Sigmoid colon (tissue), 7 donors: ENCODE measurements around the gene MTRF1. TPM values are rescaled to one million over a fixed set of nuclear protein-coding genes. Genes with fewer than 3 reads are reported as not detected.

ENCODE experiments used
- DNase-seq: peaks from one replicate; pipeline ENCODE4 v3.0.0-alpha.2; 2019
- H3K27ac ChIP-seq, 4 donors: fragments of 200-600 bp; sonication (generic); one replicate each; pipeline ENCODE4 v1.5.1; 2016 to 2019; ENCODE audit warnings: mild to moderate bottlenecking in 1 of 4
- H3K27me3 ChIP-seq, 3 donors: fragments of 200-600 bp; sonication (generic); one replicate each; pipeline ENCODE4 v1.5.1; 2019; ENCODE audit warnings: mild to moderate bottlenecking in 1 of 3
- H3K36me3 ChIP-seq, 4 donors: fragments of 200-600 bp; sonication (generic); one replicate each; pipeline ENCODE4 v1.5.1; 2016 to 2019
- H3K4me1 ChIP-seq, 4 donors: fragments of 200-600 bp; sonication (generic); one replicate each; pipeline ENCODE4 v1.5.1; 2017 to 2019
- H3K4me3 ChIP-seq, 4 donors: fragments of 200-600 bp; sonication (generic); one replicate each; pipeline ENCODE4 v1.5.1; 2017 to 2019; ENCODE audit warnings: mild to moderate bottlenecking in 2 of 4, moderate library complexity in 1 of 4
- H3K9me3 ChIP-seq, 4 donors: fragments of 200-600 bp in 3 of 4; sonication (generic) in 3 of 4; one replicate each; pipeline versions ENCODE4 v1.5.1 to v1.6.1; 2013 to 2019
- CTCF ChIP-seq, 4 experiments: fragments of 450-650 bp in 3 of 4; fragments of 200-600 bp in 1 of 4; IDR thresholded peaks; one replicate each; pipeline ENCODE4 v1.5.1; 2016 to 2019; ENCODE audit warnings: antibody characterized with exemption in 4 of 4, mild to moderate bottlenecking in 3 of 4, moderate library complexity in 2 of 4
- EP300 ChIP-seq, 4 donors: sonication (generic); formaldehyde crosslinking; IDR thresholded peaks; one replicate each; pipeline ENCODE4 v1.6.1; 2017; ENCODE audit warnings: antibody characterized with exemption in 4 of 4
- POLR2A ChIP-seq, 2 donors: fragments of 450-650 bp; IDR thresholded peaks; one replicate each; pipeline ENCODE4 v1.6.1; 2016; ENCODE audit warnings: antibody characterized with exemption in 2 of 2, mild to moderate bottlenecking in 2 of 2, moderate library complexity in 2 of 2
- POLR2AphosphoS5 ChIP-seq, 4 donors: sonication (generic); formaldehyde crosslinking; IDR thresholded peaks; one replicate each; pipeline ENCODE4 v1.6.1; 2017; ENCODE audit warnings: antibody characterized with exemption in 4 of 4
- WGBS, 2 donors: extraction: QIAGEN DNeasy Blood & Tissue Kit; methylation state at CpG; one replicate each; pipeline ENCODE4 v1.1.7; 2013; 5-methylcytosine and 5-hydroxymethylcytosine counted together
- intact Hi-C: fragments of 100-400 bp; cut with DNase I; formaldehyde crosslinking; loops from one replicate; pipeline ENCODE4 v1.15.1; 2023
- polyA plus RNA-seq, 3 donors: library from polyadenylated mRNA; stranded (reverse); fragments of 200-250 nt; gene quantifications; one replicate each; pipeline ENCODE4 v1.2.3, GENCODE V29; 2013
- total RNA-seq, 4 donors: library from RNA; depleted of rRNA; stranded (reverse); fragments of >200 nt; gene quantifications; one replicate each; pipeline ENCODE4 v1.1.0, GENCODE V29; 2016
- donor health status: healthy with polysubstance abuse.
- donor health status: Bipolar disorder and iron deficiency.
- donor health status: healthy.

Gene MTRF1, protein sequence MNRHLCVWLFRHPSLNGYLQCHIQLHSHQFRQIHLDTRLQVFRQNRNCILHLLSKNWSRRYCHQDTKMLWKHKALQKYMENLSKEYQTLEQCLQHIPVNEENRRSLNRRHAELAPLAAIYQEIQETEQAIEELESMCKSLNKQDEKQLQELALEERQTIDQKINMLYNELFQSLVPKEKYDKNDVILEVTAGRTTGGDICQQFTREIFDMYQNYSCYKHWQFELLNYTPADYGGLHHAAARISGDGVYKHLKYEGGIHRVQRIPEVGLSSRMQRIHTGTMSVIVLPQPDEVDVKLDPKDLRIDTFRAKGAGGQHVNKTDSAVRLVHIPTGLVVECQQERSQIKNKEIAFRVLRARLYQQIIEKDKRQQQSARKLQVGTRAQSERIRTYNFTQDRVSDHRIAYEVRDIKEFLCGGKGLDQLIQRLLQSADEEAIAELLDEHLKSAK
- total RNA-seq (10 to 100 TPM; 12.5 to 19.9 (median 15.0) TPM), polyA plus RNA-seq (10 to 100 TPM in 1 of 3 donors, 1 to 10 TPM in 2; 9.0 to 12.3 (median 9.7) TPM)

- Histone ChIP-seq H3K27me3 (no peaks in the 10 kb centered on the region), H3K36me3 (peaks cover 0 to 27% (median 3%) of the 10 kb centered on the region in 4 donors), H3K27ac (peak within 1 kb of the TSS; percentile 62 to 85 (median 84)), H3K9me3 (no peaks in the 10 kb centered on the region), H3K4me1 (peaks cover 0 to 8% (median 5%) of the 10 kb centered on the region in 4 donors), H3K4me3 (peak within 1 kb of the TSS; percentile 44 to 65 (median 64))
- WGBS, 2 donors, result 0% methylated on average over 32 of the region's 32 CpGs
- intact Hi-C loops, result loop anchor here (1.0 to 5.0 kb wide), 3 partner anchors 48 to 131 kb away; partner anchors contain the start of genes KBTBD6 and NAA16
- DNase-seq, result peak; percentile 85
- TF ChIP-seq POLR2AphosphoS5 (IDR thresholded peaks at IDR 0.05) (peak in 2 of 4 donors; percentile 45 to 51), EP300 (IDR thresholded peaks at IDR 0.05) (no peak)
These were observed at the start of gene MTRF1 for GRCh38 chr13:41263261-41263971. Gene MTRF1 (minus strand): TSS chr13:41263576. CDS start chr13:41260907, 2,669 bp downstream.

DNA sequence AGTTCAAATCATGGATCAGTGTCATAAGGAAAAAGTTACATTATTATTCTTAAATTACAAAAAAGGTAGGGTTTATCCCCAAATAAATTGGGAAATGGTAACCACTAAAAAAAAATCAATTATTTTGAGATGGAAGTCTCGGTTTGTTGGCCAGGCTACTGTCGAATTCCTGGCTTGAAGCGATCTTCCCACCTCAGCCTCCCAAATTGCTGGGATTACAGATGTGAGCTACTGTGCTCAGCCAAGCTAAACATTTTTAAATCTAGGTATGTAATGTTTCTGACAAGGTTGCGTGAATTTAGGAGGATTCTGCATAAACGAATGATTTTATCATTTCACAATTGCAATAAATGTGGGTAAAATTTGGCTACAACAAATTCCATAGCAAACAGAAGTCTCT, 49.7 kb upstream of the MTRF1 start:
- H3K9me3 ChIP-seq, result no peaks in the 10 kb centered on the region
- intact Hi-C loops, result loop anchor here (5.0 kb wide), 1 partner anchor 251 kb away; the partner anchor contains the start of gene WBP4
- 69 to 75% methylated on average over 5 of the region's 5 CpGs for WGBS, 2 donors
- no peak for DNase-seq
- H3K36me3 ChIP-seq, result no peaks in the 10 kb centered on the region
- TF ChIP-seq POLR2AphosphoS5 (IDR thresholded peaks at IDR 0.05) (no peak), POLR2A (IDR thresholded peaks at IDR 0.05) (no peak), CTCF (IDR thresholded peaks at IDR 0.05) (no peak), EP300 (IDR thresholded peaks at IDR 0.05) (no peak)
- H3K27ac ChIP-seq, result peak overlapping the region in 3 of 4 donors; percentile 94 to 96 (median 95)
- peak overlapping the region in 2 of 4 donors; percentile 77 to 98 for H3K4me3 ChIP-seq
- H3K27me3 ChIP-seq, result no peaks in the 10 kb centered on the region
- peaks cover 0 to 50% (median 29%) of the 10 kb centered on the region in 4 donors for H3K4me1 ChIP-seq

DNA sequence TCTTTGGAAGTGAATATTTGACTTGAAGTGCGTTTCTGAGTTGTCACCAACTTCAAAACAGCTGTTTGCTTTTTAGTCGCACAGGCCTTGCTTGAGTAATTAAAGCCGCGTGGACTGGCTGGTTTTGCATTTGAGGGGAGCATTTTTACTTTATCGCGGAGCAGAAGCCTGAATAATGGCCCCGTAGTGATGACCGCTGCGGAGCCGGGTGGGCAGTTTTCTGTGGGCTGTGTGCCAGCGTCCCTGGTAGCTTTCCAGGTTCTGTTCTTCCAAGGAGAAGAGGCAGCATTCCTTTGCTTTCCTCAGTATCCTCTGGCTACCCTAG, 48.8 kb upstream of the MTRF1 start:
- WGBS, 2 donors, result 0% methylated on average over 11 of the region's 11 CpGs
- no peaks in the 10 kb centered on the region for H3K27me3 ChIP-seq
- intact Hi-C loops, result loop anchor here (5.0 kb wide), 1 partner anchor 250 kb away; the partner anchor contains the start of gene WBP4
- H3K4me3 ChIP-seq, result peak overlapping the region; percentile 72 to 98 (median 87)
- H3K27ac ChIP-seq, result peak overlapping the region; percentile 93 to 96 (median 94)
- H3K36me3 ChIP-seq, result no peaks in the 10 kb centered on the region
- TF ChIP-seq EP300 (IDR thresholded peaks at IDR 0.05), result no peak
- TF ChIP-seq POLR2AphosphoS5 (IDR thresholded peaks at IDR 0.05), result no peak
- TF ChIP-seq CTCF (IDR thresholded peaks at IDR 0.05), result no peak
- TF ChIP-seq POLR2A (IDR thresholded peaks at IDR 0.05), result no peak
- DNase-seq, result peak; percentile 68
- peaks cover 0 to 50% (median 28%) of the 10 kb centered on the region in 4 donors for H3K4me1 ChIP-seq
- H3K9me3 ChIP-seq, result no peaks in the 10 kb centered on the region

DNA sequence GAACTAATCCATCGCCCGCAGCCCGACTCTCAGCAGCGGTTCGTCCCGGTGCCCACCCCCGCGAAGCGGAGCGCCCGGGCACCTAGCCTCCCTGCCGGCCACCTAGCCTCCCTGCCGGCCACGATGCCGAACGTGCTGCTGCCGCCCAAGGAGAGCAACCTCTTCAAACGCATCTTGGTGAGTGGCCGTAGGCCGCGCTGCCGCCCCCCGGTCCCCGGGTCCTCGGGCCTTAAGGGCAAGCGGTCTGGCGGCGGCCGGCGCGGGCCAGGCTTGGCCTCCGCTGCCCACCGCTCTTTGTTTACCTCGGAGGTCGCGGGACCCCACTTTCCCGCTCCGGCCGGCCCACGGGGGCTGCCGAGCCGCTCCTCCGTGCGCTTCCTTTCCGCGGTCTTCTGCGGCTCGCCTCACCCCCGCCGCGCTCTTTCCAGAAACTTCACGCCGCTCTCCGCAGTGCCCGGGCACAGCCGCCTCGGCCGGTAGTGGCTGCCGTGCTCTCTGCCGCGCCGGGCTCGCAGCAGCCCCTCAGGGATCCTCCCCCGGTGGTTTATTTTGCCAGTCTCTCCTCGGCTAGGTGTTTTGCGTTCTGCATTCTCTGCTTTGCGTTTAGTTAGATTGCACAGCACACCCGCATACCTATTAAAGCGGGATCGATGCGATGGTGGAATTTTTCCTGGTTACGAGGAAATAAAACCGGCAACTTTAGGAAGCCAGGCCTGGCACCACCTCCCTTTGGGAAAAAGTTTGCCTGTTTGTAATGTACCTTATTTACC, 48.2 kb upstream of the MTRF1 start:
- Histone ChIP-seq H3K4me3 (peak overlapping the region; percentile 72 to 98 (median 87)), H3K27ac (peak overlapping the region; percentile 93 to 96 (median 94)), H3K9me3 (no peaks in the 10 kb centered on the region), H3K27me3 (no peaks in the 10 kb centered on the region), H3K4me1 (peaks cover 0 to 50% (median 28%) of the 10 kb centered on the region in 4 donors), H3K36me3 (no peaks in the 10 kb centered on the region)
- DNase-seq, result no peak
- no peak for TF ChIP-seq EP300 (IDR thresholded peaks at IDR 0.05)
- TF ChIP-seq POLR2A (IDR thresholded peaks at IDR 0.05), result no peak
- TF ChIP-seq POLR2AphosphoS5 (IDR thresholded peaks at IDR 0.05), result peak in 1 of 4 donors; percentile 5
- TF ChIP-seq CTCF (IDR thresholded peaks at IDR 0.05), result peak in 2 of 4 experiments; percentile 16
- 0% methylated on average over 73 of the region's 73 CpGs for WGBS, 2 donors
- intact Hi-C loops, result loop anchor here (1.0 to 5.0 kb wide), 2 partner anchors 48 to 249 kb away; partner anchors contain the start of genes MTRF1 and WBP4
